Activated CD4-positive, alpha-beta T cell treated with anti-CD3 and anti-CD28 coated beads, Interleukin-2, amount 10 ng/mL, durations not matched to agents 24 days and 14 days (primary cell): ENCODE results near the gene GATAD2A. TPM values are rescaled to one million over a fixed set of nuclear protein-coding genes. Genes with fewer than 3 reads are reported as not detected.

Experiments
- DNase-seq: peaks from one replicate; pipeline ENCODE4 v3.0.0; 2022
- H3K27ac Mint-ChIP-seq: one replicate; pipeline ENCODE4 v1.8.0; 2022; ENCODE audit warnings: mild to moderate bottlenecking, mixed read lengths
- H3K27me3 Mint-ChIP-seq: one replicate; pipeline ENCODE4 v1.8.0; 2022; ENCODE audit warnings: mixed read lengths
- H3K36me3 Mint-ChIP-seq: one replicate; pipeline ENCODE4 v1.8.0; 2022; ENCODE audit warnings: low read depth, mild to moderate bottlenecking, mixed read lengths
- H3K4me1 Mint-ChIP-seq: one replicate; pipeline ENCODE4 v1.8.0; 2021; ENCODE audit warnings: mixed read lengths
- H3K4me3 Mint-ChIP-seq: one replicate; pipeline ENCODE4 v1.8.0; 2022; ENCODE audit warnings: mild to moderate bottlenecking, moderate library complexity, mixed read lengths
- H3K9me3 Mint-ChIP-seq: one replicate; pipeline ENCODE4 v1.8.0; 2021; ENCODE audit warnings: mixed read lengths
- intact Hi-C: fragments of 100-400 bp; cut with micrococcal nuclease; formaldehyde crosslinking; loops from one replicate; pipeline ENCODE4 v1.15.1; 2023
- total RNA-seq: library from RNA; stranded (reverse); gene quantifications from 2 replicates; pipeline ENCODE4 v1.2.3, GENCODE V29; 2022

GATAD2A gene
- total RNA-seq, 1 donor from 2014 or later: 134 TPM

- Mint-ChIP-seq H3K4me1 (peaks cover 6% of the 10 kb centered on the region), H3K27me3 (peaks cover 4% of the 10 kb centered on the region), H3K36me3 (no peaks in the 10 kb centered on the region), H3K27ac (no peak overlapping the region), H3K9me3 (no peaks in the 10 kb centered on the region), H3K4me3 (no peak overlapping the region)
- DNase-seq: no peak
- intact Hi-C loops: no loop called here
Measured at GRCh38 chr19:19545707-19546106, 140.2 kb downstream of the GATAD2A start.

- no peak for DNase-seq
- H3K36me3 Mint-ChIP-seq: no peaks in the 10 kb centered on the region
- H3K4me1 Mint-ChIP-seq: peaks cover 1% of the 10 kb centered on the region
- H3K27me3 Mint-ChIP-seq: peaks cover 3% of the 10 kb centered on the region
- H3K4me3 Mint-ChIP-seq: no peak overlapping the region
- H3K9me3 Mint-ChIP-seq: no peaks in the 10 kb centered on the region
- H3K27ac Mint-ChIP-seq: no peak overlapping the region
- intact Hi-C loops: no loop called here
Measured at GRCh38 chr19:19546751-19547162, 141.3 kb downstream of the GATAD2A start.

GRCh38 chr19:19547674-19548336, 142.3 kb downstream of the GATAD2A start:
- no peaks in the 10 kb centered on the region for H3K4me1 Mint-ChIP-seq
- H3K27me3 Mint-ChIP-seq: peaks cover 3% of the 10 kb centered on the region
- no peaks in the 10 kb centered on the region for H3K36me3 Mint-ChIP-seq
- H3K27ac Mint-ChIP-seq: no peak overlapping the region
- no peak for DNase-seq
- intact Hi-C loops: no loop called here
- H3K4me3 Mint-ChIP-seq: no peak overlapping the region
- H3K9me3 Mint-ChIP-seq: no peaks in the 10 kb centered on the region

GRCh38 chr19:19548915-19549759, 143.7 kb downstream of the GATAD2A start:
- no peak for DNase-seq
- intact Hi-C loops: no loop called here
- Mint-ChIP-seq H3K4me1 (no peaks in the 10 kb centered on the region), H3K4me3 (no peak overlapping the region), H3K9me3 (no peaks in the 10 kb centered on the region), H3K27ac (no peak overlapping the region), H3K36me3 (no peaks in the 10 kb centered on the region), H3K27me3 (peaks cover 3% of the 10 kb centered on the region)

- Mint-ChIP-seq H3K9me3 (no peaks in the 10 kb centered on the region), H3K4me3 (no peak overlapping the region), H3K4me1 (peaks cover 2% of the 10 kb centered on the region), H3K27me3 (peaks cover 3% of the 10 kb centered on the region), H3K36me3 (no peaks in the 10 kb centered on the region), H3K27ac (no peak overlapping the region)
- no peak for DNase-seq
- intact Hi-C loops: loop anchor here (5.0 kb wide), 1 partner anchor 42 kb away; no protein-coding TSS in a partner anchor
Measured at GRCh38 chr19:19549804-19550464, 144.5 kb downstream of the GATAD2A start.

- Mint-ChIP-seq H3K4me1 (peaks cover 2% of the 10 kb centered on the region), H3K36me3 (no peaks in the 10 kb centered on the region), H3K9me3 (no peaks in the 10 kb centered on the region), H3K27ac (no peak overlapping the region), H3K4me3 (no peak overlapping the region), H3K27me3 (peaks cover 3% of the 10 kb centered on the region)
- no peak for DNase-seq
- intact Hi-C loops: loop anchor here (5.0 kb wide), 1 partner anchor 42 kb away; no protein-coding TSS in a partner anchor
Measured at GRCh38 chr19:19550485-19550929, 145.0 kb downstream of the GATAD2A start.

GRCh38 chr19:19550972-19551852, 145.7 kb downstream of the GATAD2A start:
- Mint-ChIP-seq H3K36me3 (no peaks in the 10 kb centered on the region), H3K4me3 (no peak overlapping the region), H3K27me3 (peaks cover 3% of the 10 kb centered on the region), H3K27ac (no peak overlapping the region), H3K4me1 (peaks cover 2% of the 10 kb centered on the region), H3K9me3 (no peaks in the 10 kb centered on the region)
- intact Hi-C loops: loop anchor here (5.0 kb wide), 1 partner anchor 41 kb away; no protein-coding TSS in a partner anchor
- no peak for DNase-seq

GRCh38 chr19:19551853-19552192, 146.3 kb downstream of the GATAD2A start:
- no peak overlapping the region for H3K27ac Mint-ChIP-seq
- H3K36me3 Mint-ChIP-seq: no peaks in the 10 kb centered on the region
- H3K27me3 Mint-ChIP-seq: peaks cover 3% of the 10 kb centered on the region
- H3K9me3 Mint-ChIP-seq: no peaks in the 10 kb centered on the region
- peaks cover 2% of the 10 kb centered on the region for H3K4me1 Mint-ChIP-seq
- H3K4me3 Mint-ChIP-seq: no peak overlapping the region
- intact Hi-C loops: loop anchor here (5.0 kb wide), 1 partner anchor 40 kb away; no protein-coding TSS in a partner anchor
- DNase-seq: no peak

GRCh38 chr19:19552798-19553197, 147.3 kb downstream of the GATAD2A start:
- Mint-ChIP-seq H3K4me3 (no peak overlapping the region), H3K36me3 (no peaks in the 10 kb centered on the region), H3K27me3 (peaks cover 3% of the 10 kb centered on the region), H3K4me1 (peaks cover 2% of the 10 kb centered on the region), H3K27ac (no peak overlapping the region), H3K9me3 (no peaks in the 10 kb centered on the region)
- peak; percentile 73 for DNase-seq
- intact Hi-C loops: loop anchor here (5.0 kb wide), 1 partner anchor 40 kb away; no protein-coding TSS in a partner anchor

GRCh38 chr19:19553670-19554069, 148.2 kb downstream of the GATAD2A start:
- no peaks in the 10 kb centered on the region for H3K36me3 Mint-ChIP-seq
- DNase-seq: no peak
- H3K27me3 Mint-ChIP-seq: peaks cover 3% of the 10 kb centered on the region
- H3K4me1 Mint-ChIP-seq: peaks cover 2% of the 10 kb centered on the region
- no peaks in the 10 kb centered on the region for H3K9me3 Mint-ChIP-seq
- H3K27ac Mint-ChIP-seq: no peak overlapping the region
- H3K4me3 Mint-ChIP-seq: no peak overlapping the region
- intact Hi-C loops: loop anchor here (1.0 to 5.0 kb wide), 2 partner anchors 21 to 39 kb away; no protein-coding TSS in a partner anchor

- H3K27me3 Mint-ChIP-seq: no peaks in the 10 kb centered on the region
- peak; percentile 87 for DNase-seq
- intact Hi-C loops: loop anchor here (1.0 to 5.0 kb wide), 2 partner anchors 22 to 38 kb away; no protein-coding TSS in a partner anchor
- no peak overlapping the region for H3K4me3 Mint-ChIP-seq
- peaks cover 5% of the 10 kb centered on the region for H3K4me1 Mint-ChIP-seq
- H3K36me3 Mint-ChIP-seq: peaks cover 4% of the 10 kb centered on the region
- H3K9me3 Mint-ChIP-seq: no peaks in the 10 kb centered on the region
- no peak overlapping the region for H3K27ac Mint-ChIP-seq
Measured at GRCh38 chr19:19554074-19555023, 148.9 kb downstream of the GATAD2A start.

- intact Hi-C loops: no loop called here
- H3K27ac Mint-ChIP-seq: no peak overlapping the region
- no peaks in the 10 kb centered on the region for H3K9me3 Mint-ChIP-seq
- no peak overlapping the region for H3K4me3 Mint-ChIP-seq
- H3K4me1 Mint-ChIP-seq: peaks cover 18% of the 10 kb centered on the region
- H3K36me3 Mint-ChIP-seq: peaks cover 25% of the 10 kb centered on the region
- DNase-seq: no peak
- no peaks in the 10 kb centered on the region for H3K27me3 Mint-ChIP-seq
Measured at GRCh38 chr19:19558055-19558454, 152.6 kb downstream of the GATAD2A start.
